Right lobe of liver (tissue), 6 donors: ENCODE measurements around the gene KRT80. TPM values are rescaled to one million over a fixed set of nuclear protein-coding genes. Genes with fewer than 3 reads are reported as not detected.

ENCODE experiments used
- ATAC-seq, 4 donors: fragments of 200-7000 bp; cut with Tn5 transposase; one replicate each; pipeline ENCODE4 v1.9.1; 2020; ENCODE audit warnings: mild to moderate bottlenecking in 4 of 4, moderate library complexity in 4 of 4
- DNase-seq, 3 donors: peaks; one replicate each; pipeline ENCODE4 v3.0.0-alpha.2; 2020
- H3K27ac ChIP-seq, 3 donors: fragments of 200-600 bp; one replicate each; pipeline ENCODE4 v1.8.0; 2022
- H3K27me3 ChIP-seq, 2 donors: fragments of 200-600 bp; one replicate each; pipeline ENCODE4 v1.8.0; 2022
- H3K36me3 ChIP-seq, 4 donors: fragments of 200-600 bp; sonication (generic) in 1 of 4; one replicate each; pipeline versions ENCODE4 v1.5.1 to v1.8.0; 2017 to 2022; ENCODE audit warnings: control low read depth in 1 of 4
- H3K4me1 ChIP-seq, 4 donors: fragments of 200-600 bp; sonication (generic) in 1 of 4; one replicate each; pipeline versions ENCODE4 v1.5.1 to v1.8.0; 2017 to 2022; ENCODE audit warnings: control low read depth in 1 of 4
- H3K4me3 ChIP-seq, 3 donors: fragments of 200-600 bp; one replicate each; pipeline ENCODE4 v1.8.0; 2022
- H3K9me3 ChIP-seq, 4 donors: fragments of 200-600 bp; sonication (generic) in 1 of 4; one replicate each; pipeline versions ENCODE4 v1.5.1 to v1.8.0; 2017 to 2022; ENCODE audit warnings: control low read depth in 1 of 4
- CTCF ChIP-seq, 4 donors: fragments of 200-600 bp in 3 of 4; fragments of 450-650 bp in 1 of 4; IDR thresholded peaks; one replicate each; pipeline versions ENCODE4 v1.5.1 to v1.8.0; 2016 to 2022; ENCODE audit warnings: antibody characterized with exemption in 4 of 4, mild to moderate bottlenecking in 2 of 4
- POLR2A ChIP-seq: fragments of 450-650 bp; IDR thresholded peaks from one replicate; pipeline ENCODE4 v1.6.1; 2017; ENCODE audit warnings: antibody characterized with exemption, mild to moderate bottlenecking
- WGBS: methylation state at CpG from one replicate; pipeline ENCODE4 v1.1.6; 2018; ENCODE audit warnings: low coverage, low lambda C conversion rate; ENCODE audit not compliant: insufficient coverage; ENCODE audit errors: missing lambda C conversion rate; 5-methylcytosine and 5-hydroxymethylcytosine counted together
- intact Hi-C, 2 donors: fragments of 100-400 bp; cut with DNase I; formaldehyde crosslinking; loops; one replicate each; pipeline versions ENCODE4 v1.11.2 to v1.14.1; 2022
- total RNA-seq, 6 experiments: library from RNA; depleted of rRNA in 2 of 6; stranded (reverse); fragments of >200 nt in 2 of 6; fragmentation: NEBNext Ultra II Directional in 3 of 6; extraction: Animal tissue kit (Norgen Biotek cat#: 25700) in 3 of 6; gene quantifications; one replicate each; pipeline versions ENCODE4 v1.1.0 to v1.2.4, GENCODE V29; 2016 to 2023
- donor health status: DM: no; HTN: yes; CAD: no.
- donor health status: DM: no; HTN: no; CAD: no.
- donor health status: DM: no; HTN: no; CAD: no.
- donor health status: DM: no; HTN: yes; CAD: no.
- donor health status: DM: no; HTN: yes; CAD: no.

The KRT80 gene
- total RNA-seq, 6 experiments from 2014 or later, result 0.09 to 0.51 (median 0.15) TPM

GRCh38 chr12:52122540-52122871, 69.3 kb downstream of the KRT80 start:
- H3K27ac ChIP-seq, result peak overlapping the region in 2 of 3 donors; percentile 52 to 60
- no peak for DNase-seq

GRCh38 chr12:52121824-52122539, 69.8 kb downstream of the KRT80 start:
- Histone ChIP-seq H3K4me3 (no peak overlapping the region), H3K27me3 (no peaks in the 10 kb centered on the region), H3K27ac (peak overlapping the region in 2 of 3 donors; percentile 52 to 60), H3K9me3 (no peaks in the 10 kb centered on the region), H3K36me3 (no peaks in the 10 kb centered on the region), H3K4me1 (peaks cover 0 to 38% (median 19%) of the 10 kb centered on the region in 4 donors)
- intact Hi-C loops, result loop anchor here (5.0 kb wide), 2 partner anchors 40 to 115 kb away; partner anchors contain the start of gene TAMALIN (in 1 of the 2)
- peak; percentile 74 to 78 (median 75) for DNase-seq
- peak; percentile 33 to 43 (median 40) for ATAC-seq
- TF ChIP-seq POLR2A (no peak), CTCF (IDR thresholded peaks at IDR 0.05) (peak; percentile 46 to 79 (median 74))
- 7% methylated on average over 13 of the region's 18 CpGs for WGBS

More at GRCh38 chr12:52122540-52122871, 69.3 kb downstream of the KRT80 start:
- peaks cover 0 to 38% (median 19%) of the 10 kb centered on the region in 4 donors for H3K4me1 ChIP-seq
- WGBS, result 51% methylated on average over 3 of the region's 4 CpGs
- intact Hi-C loops, result loop anchor here (5.0 kb wide), 2 partner anchors 40 to 115 kb away; partner anchors contain the start of gene TAMALIN (in 1 of the 2)
- H3K36me3 ChIP-seq, result no peaks in the 10 kb centered on the region
- H3K27me3 ChIP-seq, result no peaks in the 10 kb centered on the region
- no peak overlapping the region for H3K4me3 ChIP-seq
- H3K9me3 ChIP-seq, result no peaks in the 10 kb centered on the region
- TF ChIP-seq POLR2A, result no peak
- TF ChIP-seq CTCF (IDR thresholded peaks at IDR 0.05), result no peak
- ATAC-seq, result no peak

- H3K27ac ChIP-seq, result no peak overlapping the region
- TF ChIP-seq POLR2A (no peak), CTCF (IDR thresholded peaks at IDR 0.05) (no peak)
- H3K36me3 ChIP-seq, result no peaks in the 10 kb centered on the region
- WGBS, result 53% methylated on average over 10 of the region's 19 CpGs
- H3K4me3 ChIP-seq, result no peak overlapping the region
- intact Hi-C loops, result loop anchor here (5.0 kb wide), 2 partner anchors 39 to 114 kb away; partner anchors contain the start of gene TAMALIN (in 1 of the 2)
- peaks cover 0 to 38% (median 19%) of the 10 kb centered on the region in 4 donors for H3K4me1 ChIP-seq
- ATAC-seq (no peak), DNase-seq (no peak)
- no peaks in the 10 kb centered on the region for H3K9me3 ChIP-seq
- no peaks in the 10 kb centered on the region for H3K27me3 ChIP-seq
Measured at GRCh38 chr12:52120951-52121823, 70.6 kb downstream of the KRT80 start.

- peak; percentile 75 to 82 (median 79) for ATAC-seq
- intact Hi-C loops, result loop anchor here (5.0 kb wide), 2 partner anchors 37 to 112 kb away; partner anchors contain the start of gene TAMALIN (in 1 of the 2)
- Histone ChIP-seq H3K27ac (peak overlapping the region; percentile 33 to 76 (median 68)), H3K4me3 (no peak overlapping the region), H3K36me3 (no peaks in the 10 kb centered on the region), H3K27me3 (no peaks in the 10 kb centered on the region), H3K4me1 (peaks cover 0 to 38% (median 19%) of the 10 kb centered on the region in 4 donors), H3K9me3 (no peaks in the 10 kb centered on the region)
- peak; percentile 51 to 84 (median 75) for TF ChIP-seq CTCF (IDR thresholded peaks at IDR 0.05)
- no peak for TF ChIP-seq POLR2A
- peak; percentile 69 to 91 (median 88) for DNase-seq
- 5% methylated on average over 14 of the region's 23 CpGs for WGBS
Measured at GRCh38 chr12:52119398-52120254, 72.2 kb downstream of the KRT80 start.
